GM12878 (cell line): Measurements from ENCODE around the gene TINCR. TPM values are rescaled to one million over a fixed set of nuclear protein-coding genes. Genes with fewer than 3 reads are reported as not detected.

ENCODE experiments used
- ATAC-seq: fragments of 200-7000 bp; cut with Tn5 transposase; 3 replicates; pipeline ENCODE4 v1.9.1; 2020; ENCODE audit warnings: mild to moderate bottlenecking, moderate library complexity
- BruUV-seq: library from RNA; stranded (reverse); fragments of 400-500 nt; replicated peaks from 2 replicates; lab custom pipeline; 2021; lab: Mats Ljungman, UMichigan
- CTCF ChIA-PET: fragments of 300-600 bp; sonication (Branson Sonifier 250); formaldehyde crosslinking; extraction: SDS; loops from one replicate; lab custom pipeline; 2021; ENCODE audit warnings: inconsistent platforms; lab: Yijun Ruan, JAX
- POLR2A ChIA-PET: fragments of 350-600 bp; formaldehyde crosslinking; extraction: SDS; loops from one replicate; lab custom pipeline; 2021; ENCODE audit warnings: inconsistent platforms; lab: Charles Lee
- RAD21 ChIA-PET: fragments of 300-600 bp; sonication (Branson Sonifier 250); formaldehyde crosslinking; loops from one replicate; lab custom pipeline; 2023; ENCODE audit warnings: antibody characterized with exemption; ENCODE audit not compliant: unreplicated experiment; lab: Charles Lee
- SMC1A ChIA-PET: fragments of 300-600 bp; sonication (Branson Sonifier 250); formaldehyde crosslinking; loops from one replicate; lab custom pipeline; 2023; ENCODE audit not compliant: unreplicated experiment, uncharacterized antibody; lab: Charles Lee
- DNase-seq: peaks from one replicate; pipeline ENCODE4 v3.0.0-alpha.2; 2011; ENCODE audit warnings: low read depth, low spot score
- FAIRE-seq: peaks from 3 replicates; lab custom pipeline; 2011; peaks lifted over from hg19 to GRCh38; lab: Jason Lieb, UNC
- H2AFZ ChIP-seq: 2 replicates; pipeline ENCODE4 v1.6.0; 2011; ENCODE audit warnings: low read depth, low read length, control low read depth; ENCODE audit not compliant: control insufficient read depth
- H3K27ac ChIP-seq: 2 replicates; pipeline ENCODE4 v1.5.1; 2011; ENCODE audit warnings: control low read depth; ENCODE audit not compliant: control insufficient read depth, insufficient read depth
- H3K27me3 ChIP-seq, 2 experiments: replicated peaks in 1 of 2; 2 replicates each; pipeline versions ENCODE4 v1.6.0 to v1.6.1; 2011; ENCODE audit warnings: low read length in 1 of 2; ENCODE audit not compliant: control insufficient read depth in 2 of 2, insufficient read depth in 2 of 2
- H3K36me3 ChIP-seq, 2 experiments: 2 replicates each; pipeline ENCODE4 v1.5.1; 2011; ENCODE audit warnings: low read length in 1 of 2; ENCODE audit not compliant: control insufficient read depth in 2 of 2, insufficient read depth in 2 of 2
- H3K4me1 ChIP-seq: 2 replicates; pipeline ENCODE4 v1.6.1; 2011; ENCODE audit warnings: mild to moderate bottlenecking, low read length, moderate library complexity, mixed read lengths; ENCODE audit not compliant: control insufficient read depth, insufficient read depth
- H3K4me2 ChIP-seq: 2 replicates; pipeline ENCODE4 v1.6.0; 2011; ENCODE audit warnings: control low read depth; ENCODE audit not compliant: control insufficient read depth, insufficient read depth
- H3K4me3 ChIP-seq: fragments of 200-600 bp; sonication (generic); 2 replicates; pipeline ENCODE4 v1.5.1; 2016
- H3K79me2 ChIP-seq: 2 replicates; pipeline ENCODE4 v1.6.0; 2011; ENCODE audit warnings: low read length; ENCODE audit not compliant: control insufficient read depth, insufficient read depth
- H3K9ac ChIP-seq: 2 replicates; pipeline ENCODE4 v1.8.0; 2011; ENCODE audit warnings: low read length, control low read depth, mixed read lengths; ENCODE audit not compliant: control insufficient read depth, insufficient read depth
- H3K9me3 ChIP-seq: replicated peaks from 3 replicates; pipeline ENCODE4 v1.5.1; 2011; ENCODE audit warnings: mild to moderate bottlenecking, low read length; ENCODE audit not compliant: control insufficient read depth, insufficient read depth
- H4K20me1 ChIP-seq: 2 replicates; pipeline ENCODE4 v1.6.0; 2011; ENCODE audit not compliant: control insufficient read depth, insufficient read depth
- BACH1 ChIP-seq: fragments of 450-650 bp; IDR thresholded peaks from 2 replicates; pipeline ENCODE4 v1.6.1; 2017; ENCODE audit warnings: mild to moderate bottlenecking, borderline replicate concordance
- FOXK2 ChIP-seq: fragments of 450-650 bp; IDR thresholded peaks from 2 replicates; pipeline ENCODE4 v1.6.1; 2017; ENCODE audit warnings: mild to moderate bottlenecking, moderate library complexity
- GATAD2B ChIP-seq: fragments of 450-650 bp; conservative IDR thresholded peaks from 2 replicates; pipeline ENCODE4 v1.6.1; 2017; ENCODE audit warnings: low read depth, mild to moderate bottlenecking, moderate library complexity
- HCFC1 ChIP-seq: fragments of 150-350 bp; IDR thresholded peaks from 2 replicates; pipeline ENCODE4 v1.6.1; 2014; ENCODE audit warnings: low read length
- NFYA ChIP-seq: IDR thresholded peaks from 2 replicates; pipeline ENCODE4 v1.6.1; 2011; ENCODE audit warnings: low read depth, mild to moderate bottlenecking, low read length, improper control_type of control experiment, borderline replicate concordance
- POLR2AphosphoS2 ChIP-seq: IDR thresholded peaks from 2 replicates; pipeline ENCODE4 v1.6.1; 2011; ENCODE audit warnings: low read depth, mild to moderate bottlenecking, low read length, improper control_type of control experiment, moderate library complexity
- RCOR1 ChIP-seq: conservative IDR thresholded peaks from 2 replicates; pipeline ENCODE4 v1.6.1; 2012; ENCODE audit warnings: low read depth, low read length, improper control_type of control experiment
- SMAD5 ChIP-seq: IDR thresholded peaks from 2 replicates; pipeline ENCODE4 v1.6.1; 2016; ENCODE audit warnings: antibody characterized with exemption, low read depth
- SREBF1 ChIP-seq: IDR thresholded peaks from 2 replicates; pipeline ENCODE4 v1.6.1; 2012; ENCODE audit warnings: mild to moderate bottlenecking, low read length
- SREBF2 ChIP-seq: IDR thresholded peaks from 2 replicates; pipeline ENCODE4 v1.6.1; 2012; ENCODE audit warnings: mild to moderate bottlenecking, low read length
- ZNF622 ChIP-seq: fragments of 450-650 bp; IDR thresholded peaks from 2 replicates; pipeline ENCODE4 v1.6.1; 2017; ENCODE audit warnings: mild to moderate bottlenecking, inconsistent platforms
- WGBS: methylation state at CpG from one replicate; pipeline ENCODE4 v1.1.6; 2016; ENCODE audit warnings: low lambda C conversion rate; ENCODE audit not compliant: insufficient replicate concordance, insufficient coverage; ENCODE audit errors: missing lambda C conversion rate; 5-methylcytosine and 5-hydroxymethylcytosine counted together
- in situ Hi-C: fragments of 300-500 bp; cut with MboI; formaldehyde crosslinking; loops from 9 replicates; pipeline ENCODE4 v1.14.3; 2018; ENCODE audit warnings: mixed read lengths
- intact Hi-C: fragments of 100-400 bp; cut with micrococcal nuclease; formaldehyde crosslinking; loops from one replicate; pipeline ENCODE4 v1.14.2; 2022; ENCODE audit not compliant: unreplicated experiment
- polyA plus RNA-seq, 11 experiments: library from polyadenylated mRNA; depleted of rRNA in 4 of 11; unstranded in 6 of 11; stranded (reverse) in 5 of 11; fragments of >200 nt; fragmentation: Nextera tagmentation in 4 of 11; fragmentation: Illumina TruSeq in 1 of 11; extraction: Ambion mirVana in 4 of 11; extraction: Trizol in 1 of 11; gene quantifications; 1 replicate in 1 of 11; 2 replicates in 10 of 11; pipeline versions ENCODE4 v1.2.1 to v1.2.3, GENCODE V29; 2011 to 2016; ENCODE audit warnings: inconsistent platforms in 2 of 11, missing spikeins in 2 of 11, low read depth in 1 of 11
- total RNA-seq, 4 experiments: library from RNA; depleted of rRNA in 3 of 4; stranded (reverse); fragments of >200 nt in 3 of 4; fragmentation: Illumina TruSeq in 1 of 4; extraction: Trizol in 1 of 4; gene quantifications; 2 replicates each; pipeline versions ENCODE4 v1.2.1 to v1.2.3, GENCODE V29; 2013 to 2021
- TF ChIP-seq, protein P1 (sequence below): IDR thresholded peaks from 2 replicates; pipeline ENCODE4 v1.6.1; 2012; ENCODE audit warnings: low read depth, low read length, improper control_type of control experiment
- TF ChIP-seq, protein P2 (sequence below), 3 experiments: IDR thresholded peaks in 2 of 3; conservative IDR thresholded peaks in 1 of 3; 2 replicates each; pipeline ENCODE4 v1.5.1; 2011; ENCODE audit warnings: low read depth in 3 of 3, low read length in 3 of 3, mild to moderate bottlenecking in 3 of 3, control low read depth in 2 of 3, moderate library complexity in 2 of 3, inconsistent platforms in 1 of 3, mixed read lengths in 1 of 3; ENCODE audit not compliant: control insufficient read depth in 2 of 3, insufficient read depth in 1 of 3; ENCODE audit errors: extremely low read depth in 1 of 3
- TF ChIP-seq, protein P3 (sequence below): fragments of 450-650 bp; IDR thresholded peaks from 2 replicates; pipeline ENCODE4 v1.6.1; 2016; ENCODE audit warnings: mild to moderate bottlenecking
- TF ChIP-seq, protein P4 (sequence below): fragments of 450-650 bp; IDR thresholded peaks from 2 replicates; pipeline ENCODE4 v1.6.1; 2017; ENCODE audit warnings: mild to moderate bottlenecking

The TINCR gene
- total and polyA plus RNA-seq, 10 of the 15 experiments (the other 5 are each of a cell fraction or from before 2014, with no cell fraction given), result 0.02 to 0.36 (median 0.06) TPM; not detected in 3

DNA sequence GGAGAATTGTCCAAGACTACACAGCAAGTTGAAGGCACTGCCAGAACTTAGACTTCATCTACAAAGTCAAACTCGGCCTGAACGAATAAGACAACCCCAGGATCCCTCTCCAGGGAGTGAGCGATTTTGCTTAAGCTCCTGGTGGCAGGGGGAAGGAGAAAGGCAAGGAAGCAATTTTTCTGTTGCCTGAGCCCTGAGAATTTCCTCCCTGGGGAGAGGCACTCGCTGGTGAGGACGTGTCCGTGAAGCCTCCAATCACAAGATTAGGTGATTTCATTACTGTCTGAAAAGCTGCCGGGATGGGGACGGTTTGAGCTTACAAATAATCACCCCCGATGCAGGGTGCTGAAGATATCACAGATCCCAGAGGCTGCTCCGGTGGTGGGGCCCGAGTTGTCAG, 45.6 kb downstream of the TINCR start (continued):
- TF ChIP-seq, protein P1, sequence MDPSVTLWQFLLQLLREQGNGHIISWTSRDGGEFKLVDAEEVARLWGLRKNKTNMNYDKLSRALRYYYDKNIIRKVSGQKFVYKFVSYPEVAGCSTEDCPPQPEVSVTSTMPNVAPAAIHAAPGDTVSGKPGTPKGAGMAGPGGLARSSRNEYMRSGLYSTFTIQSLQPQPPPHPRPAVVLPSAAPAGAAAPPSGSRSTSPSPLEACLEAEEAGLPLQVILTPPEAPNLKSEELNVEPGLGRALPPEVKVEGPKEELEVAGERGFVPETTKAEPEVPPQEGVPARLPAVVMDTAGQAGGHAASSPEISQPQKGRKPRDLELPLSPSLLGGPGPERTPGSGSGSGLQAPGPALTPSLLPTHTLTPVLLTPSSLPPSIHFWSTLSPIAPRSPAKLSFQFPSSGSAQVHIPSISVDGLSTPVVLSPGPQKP, result no peak
- TF ChIP-seq FOXK2, result no peak
- no peak for TF ChIP-seq ZNF622
- no peak for TF ChIP-seq RCOR1
- TF ChIP-seq POLR2AphosphoS2, result no peak
- no peak for TF ChIP-seq GATAD2B
- TF ChIP-seq HCFC1, result no peak
- no peak for TF ChIP-seq BACH1
- no peak for TF ChIP-seq NFYA
- TF ChIP-seq, protein P2, sequence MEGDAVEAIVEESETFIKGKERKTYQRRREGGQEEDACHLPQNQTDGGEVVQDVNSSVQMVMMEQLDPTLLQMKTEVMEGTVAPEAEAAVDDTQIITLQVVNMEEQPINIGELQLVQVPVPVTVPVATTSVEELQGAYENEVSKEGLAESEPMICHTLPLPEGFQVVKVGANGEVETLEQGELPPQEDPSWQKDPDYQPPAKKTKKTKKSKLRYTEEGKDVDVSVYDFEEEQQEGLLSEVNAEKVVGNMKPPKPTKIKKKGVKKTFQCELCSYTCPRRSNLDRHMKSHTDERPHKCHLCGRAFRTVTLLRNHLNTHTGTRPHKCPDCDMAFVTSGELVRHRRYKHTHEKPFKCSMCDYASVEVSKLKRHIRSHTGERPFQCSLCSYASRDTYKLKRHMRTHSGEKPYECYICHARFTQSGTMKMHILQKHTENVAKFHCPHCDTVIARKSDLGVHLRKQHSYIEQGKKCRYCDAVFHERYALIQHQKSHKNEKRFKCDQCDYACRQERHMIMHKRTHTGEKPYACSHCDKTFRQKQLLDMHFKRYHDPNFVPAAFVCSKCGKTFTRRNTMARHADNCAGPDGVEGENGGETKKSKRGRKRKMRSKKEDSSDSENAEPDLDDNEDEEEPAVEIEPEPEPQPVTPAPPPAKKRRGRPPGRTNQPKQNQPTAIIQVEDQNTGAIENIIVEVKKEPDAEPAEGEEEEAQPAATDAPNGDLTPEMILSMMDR (IDR thresholded peaks at IDR 0.05 in 2 of 3, conservative IDR thresholded peaks at IDR 0.05 in 1 of 3; ENCODE audit: control insufficient read depth in 2 of 3, extremely low read depth in 1 of 3, insufficient read depth in 1 of 3, low read depth in 3 of 3, low read length in 3 of 3), result no peak
- TF ChIP-seq SMAD5, result no peak

DNA sequence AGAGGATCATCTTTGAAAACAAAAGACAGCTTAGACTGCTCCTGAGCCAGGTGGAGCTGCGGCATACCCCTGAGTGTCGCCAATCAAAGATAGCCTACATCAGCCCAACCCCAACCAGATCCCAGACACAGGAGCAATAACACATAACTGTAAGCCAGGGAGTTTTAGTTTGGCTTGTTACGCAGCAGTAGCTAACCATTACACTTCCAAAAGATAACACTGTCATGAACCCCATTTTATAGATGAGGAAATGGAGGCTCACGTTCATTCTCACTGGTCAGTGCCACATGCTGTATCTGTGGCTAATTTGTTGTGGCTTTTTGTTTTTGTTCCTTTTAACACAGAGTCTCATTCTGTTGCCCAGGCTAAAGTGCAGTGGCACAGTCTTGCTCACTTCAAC, 47.3 kb downstream of the TINCR start:
- DNase-seq (no peak), FAIRE-seq (no peak), ATAC-seq (no peak)
- Histone ChIP-seq H3K4me3 (no peak overlapping the region), H3K27me3 (no peaks in the 10 kb centered on the region), H3K9ac (no peak overlapping the region), H4K20me1 (no peaks in the 10 kb centered on the region), H3K79me2 (no peaks in the 10 kb centered on the region), H3K9me3 (peaks cover 1% of the 10 kb centered on the region; the same call in 2 of the 3 replicates), H3K27ac (no peak overlapping the region), H3K4me2 (no peak overlapping the region), H3K4me1 (no peaks in the 10 kb centered on the region), H2AFZ (no peak overlapping the region), H3K36me3 (no peaks in the 10 kb centered on the region)
- BruUV-seq, result no TSS peak
- WGBS, result 44% methylated on average over 4 of the region's 4 CpGs
- SMC1A ChIA-PET, result no interaction called here
- CTCF ChIA-PET, result no interaction called here
- intact Hi-C loops (no loop called here), in situ Hi-C loops (no loop called here)
- RAD21 ChIA-PET, result no interaction called here
- POLR2A ChIA-PET, result interaction anchor here (0.7 kb wide), 1 partner anchor 17 kb away, joined by 3 read pairs; no protein-coding TSS in a partner anchor
- no peak for TF ChIP-seq SREBF2
- TF ChIP-seq, protein P3, sequence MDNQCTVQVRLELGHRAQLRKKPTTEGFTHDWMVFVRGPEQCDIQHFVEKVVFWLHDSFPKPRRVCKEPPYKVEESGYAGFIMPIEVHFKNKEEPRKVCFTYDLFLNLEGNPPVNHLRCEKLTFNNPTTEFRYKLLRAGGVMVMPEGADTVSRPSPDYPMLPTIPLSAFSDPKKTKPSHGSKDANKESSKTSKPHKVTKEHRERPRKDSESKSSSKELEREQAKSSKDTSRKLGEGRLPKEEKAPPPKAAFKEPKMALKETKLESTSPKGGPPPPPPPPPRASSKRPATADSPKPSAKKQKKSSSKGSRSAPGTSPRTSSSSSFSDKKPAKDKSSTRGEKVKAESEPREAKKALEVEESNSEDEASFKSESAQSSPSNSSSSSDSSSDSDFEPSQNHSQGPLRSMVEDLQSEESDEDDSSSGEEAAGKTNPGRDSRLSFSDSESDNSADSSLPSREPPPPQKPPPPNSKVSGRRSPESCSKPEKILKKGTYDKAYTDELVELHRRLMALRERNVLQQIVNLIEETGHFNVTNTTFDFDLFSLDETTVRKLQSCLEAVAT, result no peak
- TF ChIP-seq SREBF1, result no peak
- TF ChIP-seq, protein P4, sequence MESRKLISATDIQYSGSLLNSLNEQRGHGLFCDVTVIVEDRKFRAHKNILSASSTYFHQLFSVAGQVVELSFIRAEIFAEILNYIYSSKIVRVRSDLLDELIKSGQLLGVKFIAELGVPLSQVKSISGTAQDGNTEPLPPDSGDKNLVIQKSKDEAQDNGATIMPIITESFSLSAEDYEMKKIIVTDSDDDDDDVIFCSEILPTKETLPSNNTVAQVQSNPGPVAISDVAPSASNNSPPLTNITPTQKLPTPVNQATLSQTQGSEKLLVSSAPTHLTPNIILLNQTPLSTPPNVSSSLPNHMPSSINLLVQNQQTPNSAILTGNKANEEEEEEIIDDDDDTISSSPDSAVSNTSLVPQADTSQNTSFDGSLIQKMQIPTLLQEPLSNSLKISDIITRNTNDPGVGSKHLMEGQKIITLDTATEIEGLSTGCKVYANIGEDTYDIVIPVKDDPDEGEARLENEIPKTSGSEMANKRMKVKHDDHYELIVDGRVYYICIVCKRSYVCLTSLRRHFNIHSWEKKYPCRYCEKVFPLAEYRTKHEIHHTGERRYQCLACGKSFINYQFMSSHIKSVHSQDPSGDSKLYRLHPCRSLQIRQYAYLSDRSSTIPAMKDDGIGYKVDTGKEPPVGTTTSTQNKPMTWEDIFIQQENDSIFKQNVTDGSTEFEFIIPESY, result no peak
